Neural progenitor cell (in vitro differentiated cells): ENCODE data around the gene KCNMB4. TPM values are rescaled to one million over a fixed set of nuclear protein-coding genes. Genes with fewer than 3 reads are reported as not detected.

Source experiments
- DNase-seq: peaks from one replicate; pipeline ENCODE4 v3.0.0-alpha.2; 2016; ENCODE audit warnings: low spot score
- H2AFZ ChIP-seq: fragments of 200-600 bp; sonication (generic); replicated peaks from 2 replicates; pipeline ENCODE4 v1.6.1; 2016; ENCODE audit warnings: antibody characterized with exemption
- H3F3A ChIP-seq: fragments of 200-600 bp; sonication (generic); 2 replicates; pipeline ENCODE4 v1.6.1; 2016; ENCODE audit warnings: antibody characterized with exemption, low read depth
- H3K27ac ChIP-seq: fragments of 200-600 bp; sonication (generic); 2 replicates; pipeline ENCODE4 v1.5.1; 2016; ENCODE audit warnings: mild to moderate bottlenecking
- H3K27me3 ChIP-seq: fragments of 200-600 bp; sonication (generic); 2 replicates; pipeline ENCODE4 v1.6.1; 2016; ENCODE audit warnings: mild to moderate bottlenecking, moderate library complexity
- H3K36me3 ChIP-seq: fragments of 200-600 bp; sonication (generic); 2 replicates; pipeline ENCODE4 v1.5.1; 2016
- H3K4me1 ChIP-seq: fragments of 200-600 bp; sonication (generic); 2 replicates; pipeline ENCODE4 v1.6.1; 2016; ENCODE audit warnings: mixed run types
- H3K4me2 ChIP-seq: fragments of 200-600 bp; sonication (generic); 2 replicates; pipeline ENCODE4 v1.6.1; 2016
- H3K4me3 ChIP-seq: fragments of 200-600 bp; sonication (generic); 2 replicates; pipeline ENCODE4 v1.5.1; 2016
- H3K79me2 ChIP-seq: fragments of 200-600 bp; sonication (generic); 2 replicates; pipeline ENCODE4 v1.6.1; 2016; ENCODE audit warnings: low read depth
- H3K9ac ChIP-seq: fragments of 200-600 bp; sonication (generic); 2 replicates; pipeline ENCODE4 v1.6.1; 2016
- H3K9me3 ChIP-seq: fragments of 200-600 bp; sonication (generic); 2 replicates; pipeline ENCODE4 v1.5.1; 2016; ENCODE audit warnings: low read depth
- H4K20me1 ChIP-seq: fragments of 200-600 bp; sonication (generic); 2 replicates; pipeline ENCODE4 v1.6.1; 2016; ENCODE audit warnings: low read depth
- H3K27ac Mint-ChIP-seq: 3 replicates; pipeline ENCODE4 v1.8.0; 2021; ENCODE audit warnings: mixed read lengths
- H3K27me3 Mint-ChIP-seq: 2 replicates; pipeline ENCODE4 v1.8.0; 2022; ENCODE audit warnings: low read depth, mild to moderate bottlenecking, inconsistent platforms, moderate library complexity, mixed read lengths; ENCODE audit not compliant: insufficient read depth
- H3K36me3 Mint-ChIP-seq: 3 replicates; pipeline ENCODE4 v1.8.0; 2021; ENCODE audit warnings: mixed read lengths
- H3K4me1 Mint-ChIP-seq: 3 replicates; pipeline ENCODE4 v1.8.0; 2021; ENCODE audit warnings: mixed read lengths
- H3K4me3 Mint-ChIP-seq: 3 replicates; pipeline ENCODE4 v1.8.0; 2021; ENCODE audit warnings: mild to moderate bottlenecking, moderate library complexity, mixed read lengths
- H3K9me3 Mint-ChIP-seq: 3 replicates; pipeline ENCODE4 v1.8.0; 2020; ENCODE audit warnings: mixed read lengths
- EZH2 ChIP-seq: fragments of 200-600 bp; sonication (generic); IDR thresholded peaks from 2 replicates; pipeline ENCODE4 v1.6.1; 2017; ENCODE audit warnings: antibody characterized with exemption, mild to moderate bottlenecking, moderate library complexity
- EZH2phosphoT487 ChIP-seq: fragments of 200-600 bp; sonication (generic); IDR thresholded peaks from 2 replicates; pipeline ENCODE4 v1.6.1; 2017; ENCODE audit warnings: antibody characterized with exemption
- total RNA-seq: library from RNA; depleted of rRNA; stranded (reverse); fragments of >200 nt; gene quantifications from 2 replicates; pipeline ENCODE4 v1.2.3, GENCODE V29; 2015; ENCODE audit warnings: low replicate concordance
- TF ChIP-seq, protein P1 (sequence below): fragments of 200-600 bp; sonication (generic); IDR thresholded peaks from 2 replicates; pipeline ENCODE4 v1.5.1; 2017; ENCODE audit warnings: antibody characterized with exemption, mild to moderate bottlenecking

The KCNMB4 gene
- total RNA-seq, 1 donor from 2014 or later = 8.5 TPM

GRCh38 chr12:70330158-70330557 is 35.9 kb upstream of the KCNMB4 start:
- Histone ChIP-seq H2AFZ (no peak overlapping the region), H4K20me1 (no peaks in the 10 kb centered on the region), H3K9me3 (no peaks in the 10 kb centered on the region), H3K79me2 (peaks cover 3% of the 10 kb centered on the region), H3K27ac (no peak overlapping the region), H3K4me2 (no peak overlapping the region), H3K36me3 (peaks cover 3% of the 10 kb centered on the region), H3K27me3 (no peaks in the 10 kb centered on the region), H3K4me1 (no peaks in the 10 kb centered on the region), H3K4me3 (no peak overlapping the region), H3F3A (peaks cover 5% of the 10 kb centered on the region), H3K9ac (no peak overlapping the region)
- H3K27me3 Mint-ChIP-seq = no peaks in the 10 kb centered on the region
- no peak overlapping the region for H3K4me3 Mint-ChIP-seq
- no peaks in the 10 kb centered on the region for H3K4me1 Mint-ChIP-seq
- H3K27ac Mint-ChIP-seq = no peak overlapping the region
- no peaks in the 10 kb centered on the region for H3K9me3 Mint-ChIP-seq
- H3K36me3 Mint-ChIP-seq = peaks cover 25% of the 10 kb centered on the region
- no peak for DNase-seq
- TF ChIP-seq, protein P1, sequence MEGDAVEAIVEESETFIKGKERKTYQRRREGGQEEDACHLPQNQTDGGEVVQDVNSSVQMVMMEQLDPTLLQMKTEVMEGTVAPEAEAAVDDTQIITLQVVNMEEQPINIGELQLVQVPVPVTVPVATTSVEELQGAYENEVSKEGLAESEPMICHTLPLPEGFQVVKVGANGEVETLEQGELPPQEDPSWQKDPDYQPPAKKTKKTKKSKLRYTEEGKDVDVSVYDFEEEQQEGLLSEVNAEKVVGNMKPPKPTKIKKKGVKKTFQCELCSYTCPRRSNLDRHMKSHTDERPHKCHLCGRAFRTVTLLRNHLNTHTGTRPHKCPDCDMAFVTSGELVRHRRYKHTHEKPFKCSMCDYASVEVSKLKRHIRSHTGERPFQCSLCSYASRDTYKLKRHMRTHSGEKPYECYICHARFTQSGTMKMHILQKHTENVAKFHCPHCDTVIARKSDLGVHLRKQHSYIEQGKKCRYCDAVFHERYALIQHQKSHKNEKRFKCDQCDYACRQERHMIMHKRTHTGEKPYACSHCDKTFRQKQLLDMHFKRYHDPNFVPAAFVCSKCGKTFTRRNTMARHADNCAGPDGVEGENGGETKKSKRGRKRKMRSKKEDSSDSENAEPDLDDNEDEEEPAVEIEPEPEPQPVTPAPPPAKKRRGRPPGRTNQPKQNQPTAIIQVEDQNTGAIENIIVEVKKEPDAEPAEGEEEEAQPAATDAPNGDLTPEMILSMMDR = no peak
- TF ChIP-seq EZH2 = no peak

GRCh38 chr12:70332236-70332635 is 33.9 kb upstream of the KCNMB4 start:
- H3K36me3 ChIP-seq = peaks cover 1% of the 10 kb centered on the region
- DNase-seq = no peak
- TF ChIP-seq, protein P1 = no peak
- no peak for TF ChIP-seq EZH2phosphoT487
- TF ChIP-seq EZH2 = no peak
- H3K27me3 ChIP-seq = no peaks in the 10 kb centered on the region
- no peak overlapping the region for H3K4me2 ChIP-seq
- no peaks in the 10 kb centered on the region for H3K79me2 ChIP-seq
- H3K27ac ChIP-seq = no peak overlapping the region
- H3K9me3 ChIP-seq = no peaks in the 10 kb centered on the region
- H3K4me3 ChIP-seq = no peak overlapping the region
- Mint-ChIP-seq H3K4me1 (no peaks in the 10 kb centered on the region), H3K27ac (no peak overlapping the region), H3K4me3 (no peak overlapping the region), H3K27me3 (no peaks in the 10 kb centered on the region), H3K36me3 (peaks cover 21% of the 10 kb centered on the region), H3K9me3 (no peaks in the 10 kb centered on the region)
- H3K4me1 ChIP-seq = no peaks in the 10 kb centered on the region
- H2AFZ ChIP-seq = no peak overlapping the region
- H4K20me1 ChIP-seq = no peaks in the 10 kb centered on the region
- no peak overlapping the region for H3K9ac ChIP-seq
- H3F3A ChIP-seq = peaks cover 5% of the 10 kb centered on the region

- Histone ChIP-seq H3K9me3 (no peaks in the 10 kb centered on the region), H2AFZ (no peak overlapping the region), H3K79me2 (no peaks in the 10 kb centered on the region), H4K20me1 (no peaks in the 10 kb centered on the region), H3K36me3 (peaks cover 13% of the 10 kb centered on the region), H3K27ac (no peak overlapping the region), H3F3A (no peaks in the 10 kb centered on the region), H3K4me1 (no peaks in the 10 kb centered on the region), H3K27me3 (no peaks in the 10 kb centered on the region), H3K4me3 (no peak overlapping the region), H3K4me2 (no peak overlapping the region), H3K9ac (no peak overlapping the region)
- DNase-seq = no peak
- peak overlapping the region; percentile 12 for H3K27ac Mint-ChIP-seq
- H3K36me3 Mint-ChIP-seq = peaks cover 25% of the 10 kb centered on the region
- H3K27me3 Mint-ChIP-seq = no peaks in the 10 kb centered on the region
- H3K4me3 Mint-ChIP-seq = no peak overlapping the region
- H3K9me3 Mint-ChIP-seq = no peaks in the 10 kb centered on the region
- TF ChIP-seq EZH2 = no peak
- TF ChIP-seq EZH2phosphoT487 = no peak
- TF ChIP-seq, protein P1 = no peak
- H3K4me1 Mint-ChIP-seq = no peaks in the 10 kb centered on the region
Measured at GRCh38 chr12:70334742-70335141, 31.3 kb upstream of the KCNMB4 start.

DNA sequence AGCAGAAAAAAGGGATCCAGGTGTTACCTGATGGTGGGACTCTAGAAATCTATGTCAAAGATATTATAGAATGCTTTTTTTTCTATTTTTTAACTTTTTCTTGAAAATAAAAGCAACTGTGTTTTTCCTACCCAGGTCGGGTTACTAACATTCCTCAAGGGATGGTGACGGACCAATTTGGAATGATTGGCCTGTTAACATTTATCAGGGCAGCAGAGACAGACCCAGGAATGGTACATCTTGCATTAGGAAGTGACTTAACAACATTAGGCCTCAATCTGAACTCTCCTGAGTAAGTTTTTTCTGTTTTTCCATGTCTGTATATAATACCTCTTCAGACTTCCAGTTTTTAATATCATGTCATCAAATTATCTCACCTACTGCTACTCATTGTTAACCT is 27.6 kb upstream of the KCNMB4 start:
- TF ChIP-seq, protein P1 = no peak
- no peak for TF ChIP-seq EZH2phosphoT487
- Histone ChIP-seq H3K4me3 (no peak overlapping the region), H3K36me3 (peaks cover 34% of the 10 kb centered on the region), H3F3A (no peaks in the 10 kb centered on the region), H4K20me1 (no peaks in the 10 kb centered on the region), H3K79me2 (no peaks in the 10 kb centered on the region), H2AFZ (no peak overlapping the region), H3K9ac (no peak overlapping the region), H3K4me1 (no peaks in the 10 kb centered on the region), H3K27me3 (no peaks in the 10 kb centered on the region), H3K4me2 (no peak overlapping the region), H3K27ac (no peak overlapping the region), H3K9me3 (no peaks in the 10 kb centered on the region)
- no peaks in the 10 kb centered on the region for H3K9me3 Mint-ChIP-seq
- H3K27me3 Mint-ChIP-seq = no peaks in the 10 kb centered on the region
- DNase-seq = no peak
- H3K36me3 Mint-ChIP-seq = peaks cover 39% of the 10 kb centered on the region
- no peaks in the 10 kb centered on the region for H3K4me1 Mint-ChIP-seq
- H3K27ac Mint-ChIP-seq = no peak overlapping the region
- no peak overlapping the region for H3K4me3 Mint-ChIP-seq
